RPMI8226 (cell line): ENCODE data around the gene WDR4.
A peak's percentile ranks its signal among the peaks of the same experiment; 100 is the strongest.
"Not testable (repeated sequence)": the region's sequence is repeated elsewhere in the genome, so short reads cannot be mapped to it uniquely, and the experiment has no call there.

ENCODE experiments used
- DNase-seq: peaks from one replicate; pipeline ENCODE4 v3.0.0-alpha.2; 2015

The WDR4 gene

GRCh38 chr21:42875811-42876210 is 3.5 kb downstream of the WDR4 start:
- DNase-seq: not testable (repeated sequence)

DNA sequence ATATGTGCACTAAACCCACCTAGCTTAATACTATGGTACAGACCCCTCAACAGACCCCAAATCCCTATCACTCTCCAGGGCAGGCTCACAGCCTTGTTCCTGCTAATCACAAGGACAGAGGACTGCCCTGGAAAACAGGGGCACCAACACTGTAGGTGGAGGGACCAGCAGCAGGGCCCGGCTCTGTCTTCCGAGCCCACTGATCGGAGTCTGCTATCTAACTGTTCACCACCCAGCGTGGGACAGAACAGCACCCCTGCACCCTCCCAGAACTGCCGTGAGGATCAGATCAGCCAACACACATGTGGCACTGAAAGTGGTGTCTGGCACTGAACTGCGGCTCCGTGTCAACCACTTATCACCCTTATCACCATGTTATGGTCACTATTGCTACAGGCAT is 6.2 kb downstream of the WDR4 start:
- DNase-seq: no peak

- DNase-seq: no peak
Measured at GRCh38 chr21:42868196-42868595, 11.1 kb downstream of the WDR4 start.

DNA sequence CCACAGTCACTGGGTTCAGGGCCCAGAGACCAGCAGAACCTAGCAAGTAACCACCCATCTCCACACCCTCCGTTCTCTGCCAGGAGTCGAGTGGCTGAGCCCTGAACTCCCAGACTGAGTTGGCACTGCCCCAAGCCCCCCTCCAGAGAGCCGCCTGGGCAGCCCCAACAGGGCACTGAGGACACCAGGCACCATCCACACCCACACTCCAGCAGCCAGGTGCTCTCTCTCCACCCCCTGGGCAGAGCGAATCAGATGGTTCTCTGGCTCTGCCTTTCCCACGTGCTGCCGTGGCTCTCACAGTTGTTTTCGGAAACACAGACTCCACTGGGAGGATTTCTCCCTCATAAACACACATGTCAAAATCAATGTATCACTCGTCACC is 13.6 kb downstream of the WDR4 start:
- DNase-seq: no peak

GRCh38 chr21:42864815-42865775 is 14.2 kb downstream of the WDR4 start:
- DNase-seq: no peak

- DNase-seq: no peak
Measured at GRCh38 chr21:42864286-42864685, 15.1 kb downstream of the WDR4 start.

DNA sequence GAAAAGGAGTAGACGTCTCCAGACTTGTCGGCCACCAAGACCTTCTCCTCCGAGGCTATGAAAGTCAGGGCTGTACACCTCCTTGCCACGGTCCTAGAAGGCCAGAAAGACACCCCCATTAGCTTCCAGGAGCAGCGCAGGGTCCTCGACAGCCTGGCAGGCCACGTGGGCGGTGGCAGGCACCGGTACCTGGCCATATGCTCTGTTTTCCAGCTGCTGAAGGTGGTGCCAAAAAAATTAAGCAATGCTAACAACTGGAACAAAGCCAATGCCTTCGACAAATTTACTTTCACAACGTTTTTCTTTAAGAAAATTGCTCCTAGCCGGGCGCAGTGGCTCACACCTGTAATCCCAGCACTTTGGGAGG is 15.9 kb downstream of the WDR4 start:
- no peak for DNase-seq

GRCh38 chr21:42862774-42863503 is 16.4 kb downstream of the WDR4 start:
- peak; percentile 81 for DNase-seq

GRCh38 chr21:42861848-42862400 is 17.4 kb downstream of the WDR4 start:
- no peak for DNase-seq

DNA sequence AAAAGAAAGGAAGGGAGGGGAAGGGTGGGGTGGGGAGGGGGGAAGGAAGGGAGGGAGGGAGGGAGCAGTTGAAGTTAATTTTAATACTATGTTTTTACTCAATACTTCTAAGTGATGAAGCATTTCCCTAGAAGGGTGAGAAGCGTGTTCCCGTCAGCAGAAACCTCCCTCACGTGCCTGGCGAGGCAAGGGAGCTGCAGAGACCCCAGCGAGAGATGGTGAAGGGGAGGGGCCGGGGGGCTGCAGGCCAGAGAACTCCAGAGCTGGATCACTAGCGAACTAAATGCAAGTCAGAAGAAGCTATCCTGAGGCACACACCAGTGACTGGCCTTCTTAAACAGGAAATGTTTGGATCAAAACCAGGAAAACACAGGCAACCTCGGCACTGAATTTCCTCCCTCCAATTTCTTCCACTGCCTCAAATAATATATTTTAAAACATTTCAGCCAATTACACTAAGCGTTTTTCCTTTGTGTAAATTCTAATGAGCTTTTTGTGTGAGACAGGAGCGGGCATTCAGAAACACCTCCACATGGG is 18.0 kb downstream of the WDR4 start:
- DNase-seq: no peak

GRCh38 chr21:42860345-42860744 is 19.0 kb downstream of the WDR4 start:
- DNase-seq: no peak

- no peak for DNase-seq
Measured at GRCh38 chr21:42859891-42860230, 19.5 kb downstream of the WDR4 start.

GRCh38 chr21:42858957-42859890 is 20.1 kb downstream of the WDR4 start:
- no peak for DNase-seq

- DNase-seq: no peak
Measured at GRCh38 chr21:42858185-42858847, 21.0 kb downstream of the WDR4 start.

- DNase-seq: no peak
Measured at GRCh38 chr21:42857216-42857615, 22.1 kb downstream of the WDR4 start.

DNA sequence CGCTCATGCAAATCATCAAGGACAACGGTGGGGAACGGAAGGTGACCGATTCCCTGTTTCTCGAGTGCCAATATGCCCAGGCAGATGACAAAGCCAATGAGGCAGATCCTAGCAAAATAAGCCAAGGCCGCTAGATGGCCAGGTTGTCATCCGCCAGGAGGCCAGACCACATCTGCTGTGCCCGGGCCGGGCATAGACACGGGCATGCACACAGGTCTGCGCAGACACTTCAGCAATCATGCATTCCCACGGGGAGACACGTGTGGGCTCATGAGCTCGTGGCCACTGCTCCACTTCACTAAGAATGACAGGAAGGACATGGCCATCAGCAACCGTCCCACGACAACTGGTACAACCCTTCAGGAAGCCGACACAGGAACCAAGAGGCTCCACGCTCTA is 23.4 kb downstream of the WDR4 start:
- DNase-seq: no peak

DNA sequence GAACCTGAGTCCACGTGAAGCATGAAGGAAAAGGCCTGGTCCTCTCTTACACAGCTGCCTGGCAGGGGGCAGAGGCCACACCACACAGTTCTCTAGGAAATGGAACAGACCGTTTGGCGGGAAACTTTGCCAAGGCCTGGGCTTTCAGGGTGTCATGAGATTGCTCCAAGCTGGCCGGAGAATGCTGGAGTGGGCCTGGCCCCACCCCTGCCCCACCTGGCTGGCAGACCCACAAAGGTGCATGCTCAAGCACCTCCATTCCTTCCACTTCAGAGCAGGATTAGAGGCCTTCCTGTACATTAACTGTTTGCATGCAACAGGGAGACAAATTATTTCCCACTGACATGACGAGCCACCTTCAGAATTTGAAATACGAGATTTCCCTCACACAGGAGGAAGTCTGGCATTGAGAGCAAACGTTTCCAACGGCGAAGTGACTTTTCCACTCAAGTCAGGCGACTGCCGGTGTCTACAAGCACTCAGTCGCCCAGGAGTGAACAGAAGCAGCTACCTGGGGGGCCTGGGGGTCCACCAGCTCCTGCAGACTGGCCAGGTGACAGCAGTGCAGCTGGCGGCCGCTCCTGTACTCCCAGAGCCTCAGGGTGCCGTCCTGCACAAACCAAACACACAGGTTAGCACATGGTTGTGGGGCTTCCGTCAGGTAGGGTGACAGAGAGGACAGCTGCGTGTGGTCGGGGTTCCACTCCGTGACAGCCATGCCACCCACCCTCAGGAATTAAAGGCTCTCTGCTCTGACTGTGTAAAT is 24.0 kb downstream of the WDR4 start:
- no peak for DNase-seq

- no peak for DNase-seq
Measured at GRCh38 chr21:42854246-42855010, 24.9 kb downstream of the WDR4 start.

- no peak for DNase-seq
Measured at GRCh38 chr21:42853621-42854020, 25.7 kb downstream of the WDR4 start.

DNA sequence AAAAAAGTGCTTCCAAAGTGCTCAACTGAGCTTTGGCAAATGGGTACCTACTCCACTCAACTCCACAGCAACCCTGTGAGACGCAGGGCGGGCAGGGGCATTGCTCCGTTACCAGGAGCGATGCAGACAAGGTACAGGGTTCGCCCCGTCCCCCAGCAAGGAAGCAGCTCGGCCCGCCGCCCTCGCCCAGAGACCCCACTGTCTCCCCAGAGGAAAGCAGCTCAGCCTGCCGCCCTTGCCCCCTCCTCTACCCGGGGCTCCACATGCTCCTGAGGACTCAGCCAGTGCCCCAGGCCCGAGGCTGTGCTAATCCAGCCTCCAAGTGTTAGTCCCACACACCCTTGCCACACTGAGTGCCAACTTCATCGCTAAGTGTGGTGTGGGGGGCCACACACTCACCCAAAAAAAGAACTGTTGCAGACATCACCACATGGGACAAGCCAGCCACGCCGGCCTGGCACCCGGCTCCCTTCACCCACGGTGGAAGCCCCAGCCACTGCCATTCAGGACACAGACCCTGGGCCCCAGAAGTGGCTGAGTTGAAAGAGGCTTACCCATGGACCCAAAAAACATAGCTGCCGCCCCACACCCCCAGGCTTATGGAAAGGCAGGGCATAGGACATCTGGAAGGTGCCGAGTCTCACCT is 26.3 kb downstream of the WDR4 start:
- no peak for DNase-seq
